Activated CD8-positive, alpha-beta memory T cell treated with anti-CD3 and anti-CD28 coated beads for 24 hours (primary cell): ENCODE data around the gene CD164L2.
"Not testable (repeated sequence)": the region's sequence is repeated elsewhere in the genome, so short reads cannot be mapped to it uniquely, and the experiment has no call there.

Experiments used
- DNase-seq: peaks from one replicate; pipeline ENCODE4 v3.0.0-alpha.2; 2020

CD164L2 gene

DNA sequence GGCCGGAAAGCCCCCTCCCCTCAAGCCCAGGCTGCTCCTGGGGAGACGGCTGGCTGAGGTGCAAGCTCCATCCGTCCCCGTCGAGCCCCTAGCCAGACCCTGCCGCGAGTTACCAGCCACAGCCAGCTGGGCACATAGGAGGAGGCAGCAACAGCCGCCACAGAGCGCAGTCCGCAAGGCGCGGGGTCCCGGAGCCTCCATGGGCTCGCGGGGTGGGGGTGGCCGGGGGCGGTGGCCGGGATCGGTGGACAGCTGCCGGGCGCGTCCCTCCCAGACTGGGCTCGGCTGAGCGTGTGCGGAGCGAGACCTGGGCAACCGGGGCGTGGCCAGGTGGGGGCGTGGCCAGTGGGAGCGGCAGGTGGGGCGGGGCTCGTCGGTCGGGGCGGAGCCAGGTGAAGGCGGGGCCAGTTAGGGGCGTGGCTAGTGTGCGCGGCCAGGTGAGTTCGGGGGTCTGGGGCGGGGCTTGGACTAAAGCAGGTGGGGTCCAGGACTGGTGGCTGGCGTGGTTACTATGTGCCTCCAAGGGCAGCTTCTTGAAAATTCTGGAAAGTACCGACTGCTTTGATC is at the start of gene CD164L2:
CD164L2 (minus strand) TSS at position 295 of the 567 bp plus-strand sequence; CDS start at position 201, 94 bp downstream.
- no peak for DNase-seq

DNA sequence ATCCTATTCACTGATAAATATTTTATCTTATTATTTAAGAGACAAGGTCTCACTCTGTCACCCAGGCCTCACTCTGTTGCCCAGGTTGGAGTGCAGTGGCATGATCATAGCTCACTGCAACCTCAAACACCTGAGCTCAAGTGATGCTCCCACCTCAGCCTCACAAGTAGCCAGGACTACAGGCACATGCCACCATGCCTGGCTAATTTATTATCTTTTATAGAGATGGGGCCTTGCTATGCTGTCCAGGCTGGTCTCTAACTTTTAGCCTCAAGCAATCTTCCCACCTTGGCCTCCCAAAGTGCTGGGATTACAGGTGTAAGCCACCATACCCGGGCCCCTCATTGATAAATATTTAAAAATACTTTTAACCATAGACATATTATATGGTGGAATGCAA is 49.6 kb upstream of the CD164L2 start:
- not testable (repeated sequence) for DNase-seq

DNA sequence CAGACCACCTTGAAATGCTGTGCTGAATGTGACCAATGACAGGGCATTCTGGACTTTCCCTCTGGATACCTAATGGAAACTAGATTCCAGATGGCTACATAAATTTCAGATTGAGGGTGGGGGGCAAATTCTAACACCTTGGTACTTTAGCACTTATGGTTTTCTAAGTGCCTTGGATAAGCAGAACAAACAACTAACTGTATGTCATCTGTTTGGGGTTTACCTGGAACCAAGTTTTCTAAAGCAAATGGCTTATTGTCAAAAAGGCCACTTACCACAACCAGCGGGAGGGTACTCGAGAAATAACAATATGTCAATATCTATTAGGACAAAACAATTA is 48.4 kb upstream of the CD164L2 start:
- no peak for DNase-seq

DNA sequence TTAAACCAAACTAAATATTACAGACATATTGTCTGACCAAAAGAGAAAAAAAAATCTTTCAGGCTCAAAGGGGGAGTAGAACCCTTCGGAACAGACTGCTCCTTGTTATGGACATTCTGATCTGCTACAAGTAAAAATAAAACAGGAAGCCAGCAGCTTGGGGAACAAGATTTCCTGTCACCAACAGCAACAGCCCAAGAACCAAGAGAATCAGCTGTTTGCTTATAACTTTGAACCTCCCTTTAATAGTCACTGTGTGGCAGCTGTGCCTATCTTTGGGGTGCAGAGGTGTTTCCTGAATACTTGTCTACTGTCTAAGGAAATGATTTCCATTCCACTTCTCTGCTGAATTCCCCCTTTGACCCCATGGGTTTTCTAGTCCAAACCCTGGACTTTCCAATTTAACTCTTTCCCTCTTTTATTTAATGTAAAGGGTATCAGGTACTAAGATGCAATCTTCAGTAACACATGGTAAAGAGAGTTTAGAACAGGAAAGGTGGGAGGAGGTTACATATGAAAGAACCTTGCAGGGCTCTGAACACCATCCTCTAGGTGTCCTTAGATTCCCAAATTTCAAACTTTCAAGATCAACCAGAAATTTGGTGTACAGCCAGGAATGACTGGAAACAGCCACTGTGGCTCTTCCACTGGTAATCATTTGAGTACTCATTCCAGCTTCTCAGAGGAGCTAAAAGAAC is 47.9 kb upstream of the CD164L2 start:
- DNase-seq, result no peak

DNA sequence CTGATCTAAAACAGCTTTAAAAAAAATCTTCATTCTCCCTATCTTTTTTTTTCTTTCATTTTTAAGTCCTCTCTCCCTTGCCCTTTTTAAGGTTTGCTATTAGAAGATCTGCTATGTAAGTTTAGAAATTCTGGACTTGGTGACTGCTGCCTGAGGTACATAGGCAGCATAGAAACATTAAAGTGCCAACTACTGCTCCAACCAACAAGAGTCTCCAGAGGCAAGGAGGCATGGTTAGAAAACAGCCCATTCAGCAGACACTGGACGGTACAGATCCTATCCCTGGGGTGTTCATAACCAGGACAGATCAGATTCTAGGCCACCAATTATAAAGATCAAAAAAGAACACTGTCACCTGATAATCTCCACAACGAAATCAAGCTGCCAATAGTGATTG is 45.9 kb upstream of the CD164L2 start:
- DNase-seq, result no peak

DNA sequence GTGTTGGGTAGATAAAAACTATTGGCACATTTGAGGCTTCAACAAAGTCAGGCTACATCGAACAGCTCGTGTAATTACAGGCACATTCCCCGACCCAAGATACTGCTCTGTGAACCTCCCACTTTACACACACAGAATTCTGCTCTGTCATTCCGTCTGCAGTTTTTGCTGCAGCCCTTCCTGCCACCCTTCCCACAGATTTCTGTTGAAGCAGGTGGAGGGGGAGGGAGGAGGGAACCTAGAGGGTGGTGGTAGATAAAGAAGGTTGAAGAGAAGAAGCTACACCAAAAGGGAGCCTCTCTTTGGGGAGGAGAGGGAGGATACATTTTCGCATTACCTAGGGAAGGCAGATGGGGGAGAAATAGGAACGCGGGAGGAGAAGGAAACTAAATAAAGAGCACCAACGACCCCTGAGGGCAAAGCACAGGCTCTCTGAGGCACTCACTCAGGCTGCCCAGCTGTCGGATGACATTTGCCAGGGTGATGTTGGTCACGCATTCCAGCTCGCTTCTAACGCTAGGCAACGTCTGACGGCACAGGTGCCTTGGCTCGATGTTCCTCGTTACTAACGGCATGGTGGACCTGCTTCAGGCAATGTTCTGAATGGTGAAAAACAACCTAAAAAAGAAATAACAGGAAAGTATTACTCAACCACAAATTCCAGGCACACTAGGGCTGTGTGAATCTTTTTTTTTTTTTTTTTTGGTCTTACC is 45.3 kb upstream of the CD164L2 start:
- DNase-seq, result no peak

DNA sequence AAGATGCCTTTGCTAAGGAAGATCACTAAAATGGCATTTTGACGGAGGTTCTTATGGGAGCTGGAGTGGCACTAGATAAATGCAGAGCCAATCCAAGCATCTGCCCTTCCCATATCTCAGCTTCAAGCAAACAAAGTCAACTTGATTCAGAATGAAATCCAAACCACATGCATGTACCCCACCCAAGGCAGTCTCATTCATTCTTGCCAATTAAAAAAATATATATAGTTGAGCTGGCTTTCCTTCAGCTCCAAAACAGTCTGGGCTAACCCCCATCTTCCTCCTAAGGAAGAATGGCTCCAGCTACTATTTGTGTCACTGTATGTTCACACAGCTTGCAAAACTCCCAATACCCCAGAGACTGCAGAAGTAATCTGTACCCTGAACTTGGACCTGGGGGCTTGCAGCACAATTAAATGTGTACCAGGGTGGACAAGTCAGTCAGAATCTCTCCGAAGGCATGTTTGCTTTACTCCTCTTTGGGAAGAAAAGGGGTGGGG is 44.7 kb upstream of the CD164L2 start:
- no peak for DNase-seq

DNA sequence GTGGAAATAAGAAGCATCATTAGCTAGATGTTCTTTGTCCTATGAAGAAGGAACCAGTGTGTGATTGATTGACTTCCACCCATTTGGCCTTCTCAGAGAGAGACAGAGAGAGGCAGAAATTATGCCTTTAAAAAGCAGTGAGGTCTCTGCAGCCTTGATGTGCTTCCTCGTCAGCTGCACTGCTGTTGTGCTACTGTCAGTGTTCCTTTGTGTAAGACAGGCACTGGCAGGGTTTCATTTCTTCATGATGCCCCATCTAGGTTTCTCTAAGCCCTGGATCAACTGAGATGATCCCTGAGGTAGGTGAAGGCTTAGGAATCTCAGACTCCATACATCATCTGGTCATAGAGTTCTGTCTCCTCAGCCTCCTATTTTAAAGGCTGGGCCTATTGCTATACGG is 44.2 kb upstream of the CD164L2 start:
- DNase-seq, result no peak

DNA sequence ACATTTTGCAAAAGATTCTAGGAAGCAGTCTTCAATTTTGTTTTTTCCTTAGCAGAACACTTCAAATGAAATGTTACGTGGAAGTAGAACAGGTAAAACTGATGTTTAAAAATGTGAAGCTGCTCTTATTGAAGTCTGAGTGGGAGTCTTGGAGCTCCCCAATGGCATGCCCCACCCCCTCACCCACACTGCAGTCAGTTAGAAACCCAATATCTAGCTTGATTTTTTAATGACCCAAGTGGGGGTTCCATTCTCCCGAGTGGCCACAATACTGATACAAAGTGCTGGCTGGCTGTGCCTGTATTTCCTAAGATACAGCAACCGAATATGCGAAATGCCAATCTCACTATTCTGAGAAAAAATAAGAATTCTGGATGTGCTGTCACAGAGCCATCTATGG is 40.6 kb upstream of the CD164L2 start:
- no peak for DNase-seq

DNA sequence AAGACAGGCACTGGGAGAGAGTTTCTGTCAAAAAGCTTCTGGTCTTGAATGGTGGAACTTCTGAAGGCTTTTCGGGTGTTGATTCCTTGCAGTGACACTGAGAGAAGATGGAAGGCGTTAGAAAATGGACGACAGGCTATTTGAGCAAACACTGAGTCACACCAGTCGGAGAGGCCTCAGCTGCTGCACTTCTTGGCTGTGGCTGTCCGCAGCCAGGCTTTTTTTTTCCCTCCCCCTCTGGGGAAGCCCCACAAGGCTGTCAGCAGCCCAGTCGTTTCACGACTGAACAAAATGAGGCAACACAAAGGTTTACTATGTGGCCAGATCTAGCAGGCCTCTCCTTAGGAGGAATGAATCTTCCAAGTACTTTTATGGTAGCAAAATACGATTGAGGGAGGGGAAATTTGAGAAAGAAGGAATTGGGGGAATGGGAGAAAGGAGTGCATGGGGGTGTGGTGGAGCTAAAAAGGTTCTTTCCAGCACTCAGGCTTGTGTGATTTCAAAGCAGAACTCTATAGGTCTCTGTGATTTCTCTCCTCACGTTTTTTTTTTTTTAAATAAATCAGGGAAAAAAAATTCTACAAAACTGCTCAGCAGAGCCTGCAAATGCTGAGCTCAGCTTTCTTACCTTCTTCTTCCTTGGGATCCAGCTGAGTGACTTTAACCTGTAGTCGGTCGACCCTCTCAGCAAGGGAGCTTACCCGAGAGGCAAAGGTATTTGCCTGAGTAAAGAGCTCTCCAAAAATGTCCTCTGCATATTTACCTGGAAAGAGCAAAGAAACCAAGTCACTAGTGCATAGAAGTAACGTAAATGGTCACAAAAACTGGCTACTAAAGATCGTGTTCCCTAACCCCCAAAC is 35.4 kb upstream of the CD164L2 start:
- no peak for DNase-seq

DNA sequence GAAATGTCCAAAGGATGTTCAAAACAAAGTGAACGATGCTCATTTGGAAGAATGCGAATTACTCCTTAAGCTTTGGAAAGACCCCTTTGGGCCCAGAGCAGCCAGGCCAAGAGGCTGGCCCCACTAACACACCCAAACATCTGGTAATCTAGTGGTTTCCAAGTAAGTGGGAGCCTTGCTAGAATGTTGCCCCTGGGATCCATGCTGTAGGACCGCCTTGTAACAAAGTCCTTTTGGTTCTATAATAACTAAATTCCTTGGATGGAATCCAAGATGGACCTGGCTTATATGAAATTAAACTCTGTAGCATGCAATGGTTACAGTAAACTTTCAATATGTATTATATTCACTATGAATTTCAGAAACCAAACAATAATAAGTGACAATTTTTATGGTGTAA is 34.6 kb upstream of the CD164L2 start:
- DNase-seq, result no peak

DNA sequence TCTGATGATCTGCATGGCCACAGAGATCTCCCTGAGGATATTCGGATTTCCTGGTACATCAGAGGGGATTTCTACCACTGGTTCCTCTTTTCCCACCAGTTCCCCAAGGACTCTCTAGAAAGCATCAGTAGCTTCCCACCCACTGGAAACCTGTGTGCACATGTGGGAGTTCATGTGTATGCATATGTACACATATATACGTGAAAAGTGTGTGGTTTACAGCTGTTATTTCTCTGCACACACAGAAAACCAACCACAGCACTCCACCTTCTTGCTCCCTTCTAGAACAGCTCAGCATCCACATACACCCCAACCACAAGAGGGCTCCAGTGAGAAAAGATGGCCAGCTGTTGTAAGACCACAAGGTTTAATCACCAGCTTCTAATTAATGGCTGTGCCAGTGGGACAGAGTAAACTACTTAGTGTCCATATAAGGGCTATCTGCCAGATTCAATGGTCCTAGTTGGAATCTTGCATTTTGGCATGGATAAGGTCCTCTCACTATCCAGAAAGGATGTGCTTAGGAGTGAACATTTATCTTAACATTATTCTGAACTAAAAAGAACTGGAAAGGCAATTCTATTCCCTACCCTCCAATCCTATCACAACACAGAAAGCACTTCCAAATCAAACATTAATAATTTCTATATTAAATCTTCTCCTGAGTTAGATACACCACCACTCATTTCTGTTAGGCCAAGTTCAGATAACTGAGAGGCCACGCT is 33.4 kb upstream of the CD164L2 start:
- DNase-seq, result no peak

DNA sequence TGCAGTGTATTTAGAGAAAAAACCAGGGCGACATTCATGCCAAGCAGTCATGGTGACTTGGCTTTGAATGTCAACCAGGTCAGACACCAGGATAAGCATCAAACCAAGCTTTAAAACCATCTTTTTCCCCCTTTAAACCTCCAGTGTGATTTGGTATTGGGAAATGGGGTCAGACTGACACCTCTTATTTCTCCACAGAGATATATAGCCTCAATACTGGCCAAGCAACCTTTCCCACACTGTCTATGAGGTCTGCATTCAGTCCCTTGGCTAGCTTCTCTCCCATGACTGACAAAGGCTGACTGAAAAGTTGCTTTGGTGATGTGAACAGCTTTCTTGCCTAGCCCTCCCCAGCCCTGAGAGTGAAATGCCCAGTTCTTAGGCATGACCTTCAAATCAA is 31.0 kb upstream of the CD164L2 start:
- no peak for DNase-seq

DNA sequence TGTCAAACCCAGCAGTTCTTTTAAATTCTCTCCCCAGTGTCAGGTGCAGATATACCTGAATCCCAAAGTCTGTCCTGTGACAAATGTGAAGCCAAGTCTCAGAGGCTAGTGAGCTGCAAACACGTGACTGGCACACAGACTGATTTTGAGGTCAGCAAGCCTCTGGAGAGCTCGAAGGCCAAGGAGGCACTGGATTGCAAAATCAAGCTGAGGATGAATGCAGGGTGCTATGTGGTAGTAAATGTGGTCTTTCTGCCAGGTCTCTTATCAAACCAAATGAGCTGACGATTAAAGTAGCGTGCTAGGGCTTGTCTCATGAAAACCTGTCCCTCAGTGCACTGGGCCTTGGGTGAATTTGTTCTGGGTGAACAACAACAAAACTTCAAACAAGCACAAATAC is 29.9 kb upstream of the CD164L2 start:
- DNase-seq, result no peak

DNA sequence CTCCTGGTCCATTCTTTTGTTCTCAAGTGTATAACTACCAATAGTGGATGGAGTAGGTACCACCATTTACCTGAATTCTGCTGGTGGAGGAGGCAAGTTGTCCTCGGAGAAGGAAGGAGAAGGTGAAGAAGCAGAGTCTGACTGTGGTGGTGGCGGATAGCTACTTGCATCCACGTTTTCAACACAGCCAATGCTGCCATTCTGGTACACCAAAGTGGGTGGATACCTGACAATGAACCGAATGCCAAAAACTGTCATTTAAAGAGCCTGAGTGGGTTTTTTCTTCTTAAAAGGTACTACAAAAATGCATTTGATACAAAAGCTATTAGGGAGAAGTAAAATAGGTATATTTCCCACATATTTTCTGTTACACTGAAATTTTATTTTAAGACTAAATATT is 29.4 kb upstream of the CD164L2 start:
- DNase-seq, result no peak

DNA sequence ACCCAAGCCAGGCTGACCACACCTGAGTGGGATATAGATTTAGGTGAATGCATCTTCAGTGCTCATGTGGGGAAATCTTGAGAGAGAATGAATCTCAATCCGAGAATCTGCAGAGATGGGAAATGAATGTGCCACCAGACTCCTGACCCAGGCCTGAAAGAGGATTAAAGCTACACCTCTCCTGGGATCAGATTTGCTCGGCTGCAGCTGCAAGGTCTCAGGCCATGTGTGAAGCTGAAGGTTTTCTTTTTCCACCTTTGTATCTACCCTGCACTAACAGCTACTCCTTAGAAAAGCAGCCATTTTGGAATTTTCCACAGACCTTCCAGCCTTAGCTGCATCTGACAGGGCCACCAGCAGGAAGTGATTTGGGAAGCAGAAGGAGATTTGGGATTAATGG is 27.6 kb upstream of the CD164L2 start:
- DNase-seq, result no peak

DNA sequence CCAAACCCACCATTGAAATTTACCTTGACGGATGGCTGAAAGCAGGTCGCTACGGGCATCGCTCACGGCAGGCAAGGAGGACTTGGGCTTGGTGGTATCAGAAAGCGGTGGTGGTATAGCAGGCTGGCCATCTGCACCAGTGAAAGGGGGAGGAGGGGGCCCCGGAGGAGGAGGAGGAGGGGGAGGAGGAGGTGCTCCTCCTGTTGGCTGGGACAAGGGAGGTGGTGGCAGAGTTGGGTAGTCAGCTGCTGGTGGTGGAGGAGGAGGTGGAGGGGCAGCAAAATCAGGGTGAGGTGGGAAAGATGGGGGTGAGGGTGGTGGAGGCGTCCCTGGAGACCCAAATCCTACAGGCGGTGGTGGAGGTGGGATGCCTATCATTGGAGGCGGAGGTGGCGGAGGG is 26.5 kb upstream of the CD164L2 start:
- no peak for DNase-seq

DNA sequence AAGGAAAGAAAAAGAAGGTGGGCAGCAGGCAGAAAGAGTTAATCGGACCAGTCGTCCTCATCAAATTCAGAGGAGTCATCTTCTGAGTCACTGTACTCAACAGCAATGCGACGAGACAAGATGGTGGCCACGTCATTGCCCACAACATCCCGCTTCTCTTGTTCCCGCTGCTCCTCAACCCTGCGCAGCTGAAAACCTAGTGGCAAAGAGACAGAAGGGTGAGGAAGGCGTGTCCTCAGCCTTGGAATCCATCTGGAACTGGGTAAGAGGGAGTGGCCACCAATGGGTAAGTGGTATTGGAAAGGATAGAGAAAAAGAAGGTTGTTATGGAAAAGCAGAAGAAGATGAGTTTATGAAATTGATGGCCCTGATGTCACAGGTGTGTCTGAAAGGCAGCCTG is 25.0 kb upstream of the CD164L2 start:
- no peak for DNase-seq

DNA sequence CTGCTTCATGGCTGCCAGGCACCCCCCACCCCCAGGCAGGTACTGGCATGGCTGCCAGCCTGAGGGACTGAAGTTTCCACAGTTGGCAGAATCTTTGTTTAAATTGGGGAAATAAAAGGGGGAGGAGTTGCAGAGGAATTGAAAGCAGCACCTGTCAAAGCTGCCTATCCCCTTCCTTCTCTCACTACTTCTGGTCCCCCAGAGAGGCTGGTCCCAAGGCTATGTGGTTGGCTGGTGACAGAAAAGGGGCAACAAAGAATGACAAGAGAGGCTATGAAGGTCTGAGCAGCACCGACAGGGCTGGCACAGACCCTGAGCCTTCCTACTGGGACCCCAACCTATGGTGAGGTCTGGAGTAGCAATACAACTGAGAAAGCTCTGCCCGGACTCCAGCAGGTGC is 23.7 kb upstream of the CD164L2 start:
- DNase-seq, result not testable (repeated sequence)

DNA sequence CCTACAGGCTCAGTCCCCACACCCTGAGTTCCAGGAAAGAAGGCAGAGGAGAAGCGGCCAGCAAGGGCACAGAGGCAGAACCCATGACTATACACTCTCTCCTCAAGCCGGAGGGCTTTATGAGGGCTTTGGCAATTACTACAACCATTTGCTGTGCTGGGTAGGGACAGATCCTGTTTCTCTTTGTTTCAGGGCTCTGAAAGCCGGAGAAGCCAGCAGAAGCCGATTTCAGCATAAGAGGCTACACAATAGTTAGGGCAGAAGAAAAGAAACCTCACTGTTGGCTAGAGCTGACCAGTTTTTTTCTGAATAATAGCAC is 23.2 kb upstream of the CD164L2 start:
- no peak for DNase-seq

DNA sequence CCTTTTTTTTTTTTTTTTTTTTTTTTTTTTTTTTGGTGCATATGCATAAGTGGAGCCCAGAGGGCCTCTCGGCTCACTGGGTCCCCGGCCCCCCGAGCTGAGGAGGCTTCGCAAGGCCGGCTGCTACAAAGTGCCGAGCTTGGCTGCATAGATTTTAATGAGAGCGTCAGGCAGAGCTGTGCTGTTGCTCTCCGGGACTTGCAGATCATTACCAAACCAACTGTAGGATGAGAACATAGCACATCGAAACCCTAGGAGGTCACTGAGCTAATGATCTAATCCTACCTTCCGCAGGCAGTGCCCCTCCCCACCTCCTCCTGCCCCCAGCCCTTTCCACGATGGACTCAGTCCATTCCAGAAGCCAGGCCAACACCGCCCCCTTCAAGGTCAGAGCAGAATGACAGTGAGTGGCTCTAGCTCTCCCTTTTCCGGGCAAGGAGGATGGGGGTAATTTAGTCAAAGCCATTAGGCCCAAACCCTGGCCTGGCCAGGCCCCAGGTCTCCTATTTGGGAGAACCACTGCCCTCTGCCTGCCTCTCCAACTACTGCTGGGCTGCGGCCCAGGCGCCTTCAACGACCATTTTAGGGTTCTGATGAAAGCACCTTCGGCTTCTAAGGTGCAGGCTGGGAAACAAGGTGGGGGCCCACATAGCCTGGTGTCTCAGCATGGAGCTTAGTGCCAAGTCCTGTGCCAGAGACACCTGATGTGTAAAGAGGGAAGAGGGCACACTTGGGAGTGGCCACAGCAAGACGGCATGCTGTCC is 22.6 kb upstream of the CD164L2 start:
- not testable (repeated sequence) for DNase-seq

DNA sequence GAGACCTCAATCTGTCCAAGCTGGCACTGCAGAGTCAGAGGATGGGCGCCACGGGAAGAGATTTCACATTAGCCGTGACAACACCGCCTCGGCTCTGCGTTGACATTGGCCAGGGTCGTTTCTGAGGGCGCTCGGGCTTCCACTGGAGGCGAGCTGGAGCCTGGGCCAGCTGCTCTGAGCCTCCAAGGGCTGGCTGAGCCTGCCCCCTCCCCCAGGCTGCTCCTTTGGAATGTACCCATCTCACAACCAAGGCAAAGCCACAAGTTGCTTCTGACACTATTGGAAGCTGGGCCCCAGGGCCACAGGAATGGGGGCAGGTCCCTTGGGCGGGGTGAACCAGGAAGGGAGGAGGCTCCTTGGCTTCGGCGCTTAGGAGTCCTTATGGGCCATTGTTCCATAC is 21.9 kb upstream of the CD164L2 start:
- DNase-seq, result no peak
